H9 (cell line): ENCODE results near the gene OR2D2. TPM values are rescaled to one million over a fixed set of nuclear protein-coding genes. Genes with fewer than 3 reads are reported as not detected.

Experiments used
- DNase-seq: peaks from one replicate; pipeline ENCODE4 v3.0.0-alpha.2; 2017
- H2AFZ ChIP-seq: one replicate; pipeline ENCODE4 v1.6.1; 2013; ENCODE audit warnings: mild to moderate bottlenecking, low read length, control low read depth, moderate library complexity
- H2AK5ac ChIP-seq: 2 replicates; pipeline ENCODE4 v1.6.1; 2013; ENCODE audit warnings: low read length, control low read depth, mixed read lengths; ENCODE audit not compliant: insufficient read length
- H2BK120ac ChIP-seq: one replicate; pipeline ENCODE4 v1.6.1; 2013; ENCODE audit warnings: low read depth, mild to moderate bottlenecking, low read length, control low read depth, inconsistent platforms; ENCODE audit not compliant: poor library complexity, severe bottlenecking
- H2BK12ac ChIP-seq: 2 replicates; pipeline ENCODE4 v1.6.1; 2013; ENCODE audit warnings: low read length, control low read depth, mixed read lengths, low read depth; ENCODE audit not compliant: insufficient read length
- H2BK15ac ChIP-seq: 2 replicates; pipeline ENCODE4 v1.6.1; 2013; ENCODE audit warnings: low read depth, low read length, control low read depth
- H2BK20ac ChIP-seq: one replicate; pipeline ENCODE4 v1.6.1; 2013; ENCODE audit warnings: low read depth, mild to moderate bottlenecking, low read length, control low read depth, inconsistent platforms; ENCODE audit not compliant: poor library complexity, severe bottlenecking
- H2BK5ac ChIP-seq: 2 replicates; pipeline ENCODE4 v1.6.1; 2013; ENCODE audit warnings: low read length, control low read depth, mixed read lengths; ENCODE audit not compliant: insufficient read length
- H3K14ac ChIP-seq: 2 replicates; pipeline ENCODE4 v1.6.1; 2013; ENCODE audit warnings: low read length, control low read depth; ENCODE audit not compliant: insufficient read depth
- H3K18ac ChIP-seq: 2 replicates; pipeline ENCODE4 v1.6.1; 2013; ENCODE audit warnings: low read depth, mild to moderate bottlenecking, mixed read lengths, low read length, control low read depth; ENCODE audit not compliant: insufficient read length
- H3K23ac ChIP-seq: 2 replicates; pipeline ENCODE4 v1.6.1; 2013; ENCODE audit warnings: low read length, control low read depth, mixed read lengths, low read depth; ENCODE audit not compliant: insufficient read length
- H3K23me2 ChIP-seq: 2 replicates; pipeline ENCODE4 v1.6.1; 2013; ENCODE audit warnings: low read depth, mild to moderate bottlenecking, mixed read lengths, low read length, control low read depth; ENCODE audit not compliant: insufficient read length, poor library complexity, severe bottlenecking
- H3K27ac ChIP-seq: 2 replicates; pipeline ENCODE4 v1.5.1; 2013; ENCODE audit warnings: low read length, control low read depth, mixed read lengths, low read depth; ENCODE audit not compliant: insufficient read length
- H3K27me3 ChIP-seq: 2 replicates; pipeline ENCODE4 v1.6.1; 2013; ENCODE audit warnings: low read length, control low read depth, inconsistent platforms; ENCODE audit not compliant: insufficient read depth
- H3K4ac ChIP-seq: 2 replicates; pipeline ENCODE4 v1.6.1; 2013; ENCODE audit warnings: low read depth, mild to moderate bottlenecking, control low read depth, inconsistent platforms, low read length, moderate library complexity
- H3K4me1 ChIP-seq: 2 replicates; pipeline ENCODE4 v1.6.1; 2013; ENCODE audit warnings: low read length, control low read depth, inconsistent platforms; ENCODE audit not compliant: insufficient read depth
- H3K4me2 ChIP-seq: 2 replicates; pipeline ENCODE4 v1.6.1; 2013; ENCODE audit warnings: low read length, control low read depth, mixed read lengths; ENCODE audit not compliant: insufficient read length, insufficient read depth
- H3K56ac ChIP-seq: 2 replicates; pipeline ENCODE4 v1.6.1; 2013; ENCODE audit warnings: low read depth, mild to moderate bottlenecking, mixed read lengths, low read length, control low read depth; ENCODE audit not compliant: insufficient read length
- H3K79me1 ChIP-seq: 2 replicates; pipeline ENCODE4 v1.6.1; 2013; ENCODE audit warnings: low read depth, mild to moderate bottlenecking, moderate library complexity, low read length, control low read depth, inconsistent platforms; ENCODE audit not compliant: insufficient read depth, poor library complexity, severe bottlenecking
- H3K79me2 ChIP-seq: 2 replicates; pipeline ENCODE4 v1.6.1; 2013; ENCODE audit warnings: low read length, control low read depth, inconsistent platforms; ENCODE audit not compliant: insufficient read depth
- H3K9ac ChIP-seq: 2 replicates; pipeline ENCODE4 v1.6.1; 2013; ENCODE audit warnings: low read length, control low read depth, mixed read lengths; ENCODE audit not compliant: insufficient read length; ENCODE audit errors: extremely low read depth
- H3K9me3 ChIP-seq: one replicate; pipeline ENCODE4 v1.6.1; 2013; ENCODE audit warnings: low read depth, low read length, inconsistent platforms; ENCODE audit not compliant: control insufficient read depth
- H3T11ph ChIP-seq: one replicate; pipeline ENCODE4 v1.6.1; 2013; ENCODE audit warnings: mild to moderate bottlenecking, low read length, control low read depth, inconsistent platforms
- H4K20me1 ChIP-seq: one replicate; pipeline ENCODE4 v1.6.1; 2013; ENCODE audit not compliant: control insufficient read depth, insufficient read length, insufficient read depth
- H4K5ac ChIP-seq: 2 replicates; pipeline ENCODE4 v1.6.1; 2013; ENCODE audit warnings: low read depth, mild to moderate bottlenecking, mixed read lengths, low read length, control low read depth; ENCODE audit not compliant: insufficient read length
- H4K8ac ChIP-seq: replicated peaks from 2 replicates; pipeline ENCODE4 v1.6.1; 2013; ENCODE audit warnings: low read length, control low read depth, mixed read lengths, low read depth; ENCODE audit not compliant: insufficient read length
- H4K91ac ChIP-seq: 2 replicates; pipeline ENCODE4 v1.6.1; 2013; ENCODE audit warnings: low read depth, mild to moderate bottlenecking, moderate library complexity, mixed read lengths, low read length, control low read depth; ENCODE audit not compliant: insufficient read length
- H3K27ac Mint-ChIP-seq, 3 experiments: 2 replicates in 2 of 3; 3 replicates in 1 of 3; pipeline ENCODE4 v1.8.0; 2020 to 2021; ENCODE audit warnings: mixed read lengths in 3 of 3, mild to moderate bottlenecking in 1 of 3, moderate library complexity in 1 of 3
- H3K27me3 Mint-ChIP-seq: 2 replicates; pipeline ENCODE4 v1.8.0; 2021; ENCODE audit warnings: low read depth, mild to moderate bottlenecking, moderate library complexity, mixed read lengths
- H3K36me3 Mint-ChIP-seq, 3 experiments: 2 replicates in 2 of 3; 3 replicates in 1 of 3; pipeline ENCODE4 v1.8.0; 2020 to 2021; ENCODE audit warnings: low read depth in 3 of 3, mixed read lengths in 3 of 3; ENCODE audit not compliant: insufficient read depth in 1 of 3
- H3K4me1 Mint-ChIP-seq, 2 experiments: 2 replicates each; pipeline ENCODE4 v1.8.0; 2020; ENCODE audit warnings: mixed read lengths in 2 of 2
- H3K4me3 Mint-ChIP-seq, 2 experiments: 2 replicates in 1 of 2; 3 replicates in 1 of 2; pipeline ENCODE4 v1.8.0; 2020 to 2021; ENCODE audit warnings: mild to moderate bottlenecking in 2 of 2, mixed read lengths in 2 of 2, moderate library complexity in 1 of 2
- H3K9me3 Mint-ChIP-seq, 2 experiments: 2 replicates in 1 of 2; 3 replicates in 1 of 2; pipeline ENCODE4 v1.8.0; 2020; ENCODE audit warnings: mild to moderate bottlenecking in 2 of 2, mixed read lengths in 2 of 2, moderate library complexity in 1 of 2
- WGBS: extraction: QIAGEN DNeasy Blood & Tissue Kit; methylation state at CpG from one replicate; pipeline ENCODE4 v1.1.7; 2013; ENCODE audit warnings: missing lambda C conversion rate, low lambda C conversion rate, mixed read lengths; ENCODE audit not compliant: insufficient read length; ENCODE audit errors: extremely low coverage; 5-methylcytosine and 5-hydroxymethylcytosine counted together
- total RNA-seq: library from RNA; stranded (reverse); gene quantifications from 2 replicates; pipeline ENCODE4 v1.2.1, GENCODE V29; 2021
- TF ChIP-seq, protein P1 (sequence below): fragments of 200-600 bp; sonication (generic); conservative IDR thresholded peaks from 3 replicates; pipeline ENCODE4 v1.8.0; 2021; ENCODE audit warnings: antibody characterized with exemption, mild to moderate bottlenecking

The OR2D2 gene
- total RNA-seq, 1 experiment from 2014 or later = 0.26 TPM

DNA sequence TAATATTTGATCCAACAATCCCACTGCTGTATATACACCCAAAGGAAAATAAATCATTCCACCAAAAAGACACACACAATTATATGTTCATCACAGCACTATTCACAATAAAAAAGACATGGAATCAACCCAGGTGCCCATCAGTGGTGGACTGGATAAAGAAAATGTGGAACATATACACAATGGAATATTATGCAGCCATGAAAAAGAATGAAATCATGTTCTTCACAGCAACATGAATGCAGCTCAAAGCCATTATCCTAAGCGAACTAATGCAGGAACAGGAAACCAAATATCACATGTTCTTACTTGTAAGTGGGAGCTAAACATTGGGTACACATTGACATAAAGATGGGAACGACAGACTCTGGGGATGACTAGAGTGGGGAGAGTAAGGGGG lies 27.4 kb upstream of the OR2D2 start:
- Histone ChIP-seq H3K23me2 (no peaks in the 10 kb centered on the region), H2BK5ac (no peak overlapping the region), H3T11ph (no peak overlapping the region), H2BK15ac (no peak overlapping the region), H3K27ac (no peak overlapping the region), H3K4ac (no peak overlapping the region), H4K20me1 (no peaks in the 10 kb centered on the region), H4K91ac (no peak overlapping the region), H3K23ac (no peak overlapping the region), H3K9ac (no peak overlapping the region), H3K79me1 (no peaks in the 10 kb centered on the region), H2AK5ac (no peak overlapping the region), H3K27me3 (no peaks in the 10 kb centered on the region), H2BK120ac (no peak overlapping the region), H3K79me2 (no peaks in the 10 kb centered on the region), H3K14ac (no peak overlapping the region), H2AFZ (no peak overlapping the region), H2BK20ac (no peak overlapping the region), H3K4me2 (no peak overlapping the region), H3K56ac (no peak overlapping the region), H3K18ac (no peak overlapping the region), H3K4me1 (no peaks in the 10 kb centered on the region), H4K5ac (no peak overlapping the region), H3K9me3 (no peaks in the 10 kb centered on the region), H2BK12ac (no peak overlapping the region), H4K8ac (no peak overlapping the region)
- DNase-seq = no peak
- Mint-ChIP-seq H3K27ac (no peak overlapping the region), H3K4me3 (no peak overlapping the region), H3K36me3 (no peaks in the 10 kb centered on the region; a peak in 1 of 7 replicates), H3K9me3 (peaks cover 0 to 4% of the 10 kb centered on the region in 2 experiments; a peak in 1 of 5 replicates), H3K27me3 (no peaks in the 10 kb centered on the region), H3K4me1 (no peaks in the 10 kb centered on the region)
- no CpG with 5 or more reads among the region's 2 CpGs for WGBS
- TF ChIP-seq, protein P1, sequence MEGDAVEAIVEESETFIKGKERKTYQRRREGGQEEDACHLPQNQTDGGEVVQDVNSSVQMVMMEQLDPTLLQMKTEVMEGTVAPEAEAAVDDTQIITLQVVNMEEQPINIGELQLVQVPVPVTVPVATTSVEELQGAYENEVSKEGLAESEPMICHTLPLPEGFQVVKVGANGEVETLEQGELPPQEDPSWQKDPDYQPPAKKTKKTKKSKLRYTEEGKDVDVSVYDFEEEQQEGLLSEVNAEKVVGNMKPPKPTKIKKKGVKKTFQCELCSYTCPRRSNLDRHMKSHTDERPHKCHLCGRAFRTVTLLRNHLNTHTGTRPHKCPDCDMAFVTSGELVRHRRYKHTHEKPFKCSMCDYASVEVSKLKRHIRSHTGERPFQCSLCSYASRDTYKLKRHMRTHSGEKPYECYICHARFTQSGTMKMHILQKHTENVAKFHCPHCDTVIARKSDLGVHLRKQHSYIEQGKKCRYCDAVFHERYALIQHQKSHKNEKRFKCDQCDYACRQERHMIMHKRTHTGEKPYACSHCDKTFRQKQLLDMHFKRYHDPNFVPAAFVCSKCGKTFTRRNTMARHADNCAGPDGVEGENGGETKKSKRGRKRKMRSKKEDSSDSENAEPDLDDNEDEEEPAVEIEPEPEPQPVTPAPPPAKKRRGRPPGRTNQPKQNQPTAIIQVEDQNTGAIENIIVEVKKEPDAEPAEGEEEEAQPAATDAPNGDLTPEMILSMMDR = no peak
